Stimulated activated CD8-positive, alpha-beta memory T cell treated with anti-CD3 and anti-CD28 coated beads, Interleukin-12 subunit alpha, Interleukin-12 subunit beta, amount 100 ng/mL, for 1 hour (primary cell): ENCODE results near the gene ZNF593OS.

Source experiments
- DNase-seq: peaks from one replicate; pipeline ENCODE4 v3.0.0-alpha.2; 2020; ENCODE audit warnings: low read depth

Gene ZNF593OS

GRCh38 chr1:26171084-26172072 is at the start of gene ZNF593OS:
Gene ZNF593OS (minus strand): TSS chr1:26171832. CDS start chr1:26171661, 171 bp downstream.
- DNase-seq: no peak

DNA sequence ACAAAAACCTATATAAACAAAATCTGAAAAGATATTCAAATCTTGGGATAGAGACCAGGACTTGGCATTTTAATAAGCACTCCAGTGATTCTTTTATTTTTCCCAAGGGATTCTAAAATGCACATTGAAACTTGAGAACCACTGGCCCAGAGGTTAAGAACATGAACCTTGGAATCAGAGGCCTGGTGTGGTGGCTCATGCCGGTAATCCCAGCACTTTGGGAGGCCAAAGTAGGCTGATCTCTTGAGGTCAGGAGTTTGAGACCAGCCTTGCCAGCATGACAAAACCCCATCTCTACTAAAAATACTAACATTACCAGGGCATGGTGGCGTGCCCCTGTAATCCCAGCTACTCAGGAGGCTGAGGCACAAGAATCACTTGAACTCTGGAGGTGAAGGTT is 49.5 kb upstream of the ZNF593OS start:
- DNase-seq: no peak

DNA sequence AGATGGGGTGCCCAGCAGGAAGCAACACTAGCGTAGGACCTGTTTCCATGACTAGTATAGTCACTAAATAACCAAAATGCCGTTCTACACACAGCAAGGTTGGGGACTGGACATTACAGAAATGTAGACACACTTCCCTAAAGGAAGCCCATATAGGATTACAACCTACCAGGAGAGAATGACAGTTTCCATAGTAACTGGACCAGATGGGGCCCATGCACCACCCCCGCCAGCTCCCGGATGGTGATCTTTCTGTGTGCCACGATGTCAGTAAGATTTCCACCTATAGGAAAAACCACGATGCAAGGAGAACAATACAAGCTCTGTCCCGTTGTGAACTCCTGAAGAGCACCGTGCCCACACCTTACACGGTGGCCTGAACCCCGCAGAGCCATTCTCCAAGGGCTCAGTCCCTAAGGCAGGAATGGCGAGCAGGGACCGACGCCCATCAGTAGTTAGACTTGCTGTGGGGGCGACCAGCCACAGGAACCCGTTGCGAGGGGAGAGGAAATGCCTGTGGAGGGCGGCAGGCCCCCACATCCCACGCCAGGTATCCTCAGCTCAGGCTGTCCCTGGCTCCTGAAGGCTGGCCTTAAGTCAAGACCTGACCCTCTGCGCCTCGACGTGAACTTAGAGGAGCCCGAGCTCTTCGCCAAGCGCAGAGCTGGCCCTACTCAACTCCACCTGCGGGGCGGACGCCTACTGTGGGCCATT is 48.7 kb upstream of the ZNF593OS start:
- no peak for DNase-seq

DNA sequence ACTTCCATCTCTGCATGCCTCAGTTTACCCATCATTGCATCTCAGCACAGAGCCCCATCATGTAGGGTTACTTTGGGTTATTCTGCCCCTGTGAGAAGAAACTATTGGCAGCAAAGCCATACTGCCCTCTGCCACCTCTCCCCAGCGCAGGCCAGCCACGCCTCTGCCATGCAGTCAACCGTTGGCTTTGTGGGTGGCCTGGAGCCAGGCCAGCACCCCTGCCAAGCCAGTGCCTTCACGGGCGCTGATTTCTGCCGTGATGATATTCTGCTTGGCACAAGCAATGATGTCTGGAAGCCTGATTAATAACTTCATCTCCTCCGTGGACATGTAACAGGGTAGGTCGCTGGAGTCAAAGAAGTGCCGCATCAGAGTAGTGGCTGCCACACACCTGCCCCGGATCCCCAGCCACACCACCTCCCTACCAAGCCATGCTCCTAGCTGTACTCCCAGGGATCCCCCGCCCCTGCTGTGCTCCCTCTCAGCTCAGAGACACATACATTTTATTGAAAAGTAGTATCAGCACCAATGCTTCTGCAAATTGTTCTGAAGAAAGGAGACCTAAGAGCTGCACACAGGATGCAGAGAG is 47.4 kb upstream of the ZNF593OS start:
- no peak for DNase-seq

GRCh38 chr1:26215246-26215645 is 43.6 kb upstream of the ZNF593OS start:
- DNase-seq: no peak

DNA sequence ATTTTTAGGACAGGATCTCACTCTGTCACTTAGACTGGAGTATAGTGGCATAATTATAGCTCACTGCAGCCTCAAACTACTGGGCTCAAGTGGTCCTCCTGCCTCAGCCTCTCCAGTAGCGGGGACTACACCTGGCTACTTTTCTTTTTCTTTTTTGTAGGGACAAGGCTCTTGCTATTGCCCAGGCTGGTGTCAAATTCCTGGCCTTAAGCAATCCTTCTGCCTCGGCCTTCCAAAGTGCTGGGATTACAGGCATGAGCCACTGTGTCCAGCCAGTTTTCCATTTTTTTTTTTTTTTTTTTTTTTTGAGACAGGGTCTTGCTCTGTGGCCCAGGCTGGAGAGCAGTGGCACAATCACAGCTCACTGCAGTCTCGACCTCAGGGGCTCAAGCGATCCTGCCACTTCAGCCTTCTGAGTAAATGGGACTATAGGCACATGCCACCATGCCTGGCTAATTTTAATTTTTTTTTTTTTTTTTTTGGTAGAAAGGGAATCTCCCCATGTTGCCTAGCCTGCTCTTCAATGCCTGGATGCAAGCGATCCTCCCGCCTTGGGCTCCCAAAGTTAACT is 41.8 kb upstream of the ZNF593OS start:
- no peak for DNase-seq

- DNase-seq: no peak
These were observed 41.1 kb upstream of the ZNF593OS start for GRCh38 chr1:26212726-26213125.

DNA sequence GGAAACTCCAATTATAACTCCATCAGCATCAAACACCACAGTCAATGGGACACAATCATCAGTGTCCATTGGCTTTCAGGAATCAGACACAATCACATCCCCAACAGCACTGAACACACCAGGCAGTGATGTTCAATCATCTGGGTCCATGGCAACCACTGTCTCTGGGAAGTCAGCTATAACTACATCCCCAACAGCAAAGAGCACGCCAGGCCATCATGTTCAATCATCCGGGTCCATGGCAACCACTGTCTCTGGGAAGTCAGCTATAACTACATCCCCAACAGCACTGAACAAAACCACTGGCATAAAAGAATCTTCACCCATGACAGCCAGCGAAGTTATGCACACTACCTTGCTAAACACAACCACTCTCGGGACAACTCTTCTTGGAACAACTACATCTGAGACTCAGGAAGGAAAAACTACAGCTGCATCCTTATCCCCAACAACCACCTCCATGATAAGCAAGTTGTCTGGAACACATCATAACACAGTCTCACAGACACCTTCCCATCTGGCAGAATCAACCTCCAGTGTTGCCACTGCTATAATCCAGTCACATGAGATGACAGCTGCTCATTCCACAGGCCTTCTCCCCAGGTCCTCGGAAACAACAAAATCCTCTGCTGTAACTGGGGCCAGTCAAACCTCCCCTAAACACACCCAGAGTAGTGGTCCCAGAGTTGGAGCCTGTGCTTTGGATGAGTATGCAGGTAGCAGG is 38.7 kb upstream of the ZNF593OS start:
- DNase-seq: no peak

DNA sequence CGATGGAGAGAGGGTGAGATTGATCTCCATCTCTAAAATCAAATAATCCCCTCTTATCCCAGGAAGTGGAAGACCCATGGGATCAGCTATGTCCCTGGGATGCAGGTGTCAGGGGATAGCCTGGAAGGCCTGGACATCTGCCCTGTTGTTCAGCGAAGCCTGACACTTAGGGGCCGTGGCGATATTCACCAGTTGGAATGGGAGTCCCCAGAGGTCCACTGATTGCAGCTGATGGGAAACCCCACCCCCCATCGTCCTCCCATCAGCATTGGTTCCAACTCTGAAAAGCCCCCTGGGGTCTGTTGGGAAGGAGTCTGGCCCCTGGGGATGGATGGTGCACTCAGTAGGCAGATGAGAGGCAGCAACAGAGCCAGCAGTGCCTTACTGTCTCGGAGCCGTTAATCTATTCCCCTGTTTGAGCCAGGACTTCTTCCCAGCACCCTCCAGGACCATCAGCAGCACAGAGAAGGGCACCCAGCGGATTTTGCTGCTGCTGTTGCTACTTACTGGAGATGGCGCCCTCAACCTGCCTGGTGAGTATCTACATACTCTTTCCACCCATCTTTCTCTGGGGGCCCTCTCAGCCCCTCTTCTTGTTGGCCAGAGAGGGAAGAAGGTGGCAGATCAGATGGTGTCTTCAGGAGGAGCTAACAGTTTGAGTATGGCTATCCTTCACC is 32.1 kb upstream of the ZNF593OS start:
- no peak for DNase-seq

- no peak for DNase-seq
These were observed 28.8 kb upstream of the ZNF593OS start for GRCh38 chr1:26200413-26200812.

GRCh38 chr1:26197813-26198212 is 26.2 kb upstream of the ZNF593OS start:
- DNase-seq: no peak

- no peak for DNase-seq
These were observed 25.7 kb upstream of the ZNF593OS start for GRCh38 chr1:26197301-26197700.

DNA sequence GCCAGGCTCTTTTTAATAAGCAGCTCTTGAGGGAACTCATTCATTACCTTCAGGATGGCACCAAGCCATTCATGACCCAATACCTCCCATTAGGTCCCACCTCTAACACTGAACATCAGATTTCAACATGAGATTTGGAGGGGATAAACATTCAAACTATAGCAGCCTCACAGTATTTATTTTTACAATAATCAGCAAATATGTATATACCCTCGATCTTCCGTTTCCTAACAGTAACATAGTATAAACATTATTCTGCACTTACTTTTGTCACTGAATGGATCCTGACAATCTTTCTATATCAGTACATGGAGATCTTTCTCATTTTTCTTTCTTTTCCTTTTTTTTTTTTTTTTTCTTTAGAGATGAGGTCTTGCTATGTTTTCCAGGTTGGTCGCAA is 24.2 kb upstream of the ZNF593OS start:
- DNase-seq: no peak

GRCh38 chr1:26191739-26192138 is 20.1 kb upstream of the ZNF593OS start:
- DNase-seq: no peak

DNA sequence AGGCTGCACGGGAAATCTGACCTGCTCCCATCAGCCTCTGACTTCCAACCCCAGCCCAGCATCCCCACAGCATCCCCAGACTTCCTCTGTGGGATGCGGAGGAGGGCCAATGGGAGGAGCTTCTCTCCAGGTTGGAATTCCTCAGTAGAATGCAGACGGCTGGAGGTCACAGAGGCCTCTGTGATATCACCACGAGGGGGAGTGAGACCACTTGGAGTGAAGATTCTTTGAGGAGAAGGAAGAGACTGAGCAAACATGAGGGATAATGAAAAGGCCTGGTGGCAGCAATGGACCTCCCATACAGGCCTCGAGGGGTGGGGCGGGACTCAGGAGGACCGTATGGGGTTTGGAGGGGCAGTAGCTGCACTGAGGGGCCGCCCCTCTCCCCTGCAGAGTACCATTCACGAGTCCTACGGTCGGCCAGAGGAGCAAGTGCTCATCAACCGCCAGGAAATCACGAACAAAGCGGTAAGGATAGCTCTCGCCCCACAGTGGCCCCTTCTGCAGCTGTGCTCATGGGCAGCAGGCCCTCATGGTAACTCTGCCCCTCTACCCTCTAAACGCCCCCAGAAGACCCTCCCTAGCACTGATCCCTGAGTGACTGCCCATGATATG is 18.8 kb upstream of the ZNF593OS start, which contains the start of gene CATSPER4:
CATSPER4 (plus strand) TSS at position 230 of the 615 bp plus-strand sequence; CDS start at position 256, 26 bp downstream.
- no peak for DNase-seq

DNA sequence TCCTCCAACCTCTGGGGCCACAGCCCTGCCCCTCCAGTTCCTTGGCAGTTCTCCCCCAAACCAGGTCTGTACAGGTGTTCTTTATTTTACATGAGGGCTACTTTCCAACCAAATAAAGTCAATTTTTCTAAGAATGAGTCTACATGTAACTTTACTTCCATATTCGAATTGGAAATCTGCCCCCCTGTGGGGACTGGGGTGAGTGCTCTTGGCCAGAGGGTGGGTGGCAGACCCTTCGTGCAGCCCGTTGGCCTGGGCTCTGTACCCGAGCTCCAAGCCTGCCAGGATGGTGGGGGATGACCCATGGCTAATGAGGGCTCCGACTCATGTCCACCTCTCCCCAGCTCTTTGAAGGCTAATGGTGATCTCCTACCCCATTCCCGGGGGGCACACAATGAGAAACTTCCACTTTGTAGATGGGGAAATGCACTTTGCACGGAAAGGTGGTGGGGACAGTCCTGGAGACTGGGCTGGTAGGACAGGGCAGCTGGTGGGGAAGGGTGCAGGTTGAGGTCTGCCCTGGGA is 18.2 kb upstream of the ZNF593OS start:
- DNase-seq: no peak

GRCh38 chr1:26189331-26189730 is 17.7 kb upstream of the ZNF593OS start:
- no peak for DNase-seq

DNA sequence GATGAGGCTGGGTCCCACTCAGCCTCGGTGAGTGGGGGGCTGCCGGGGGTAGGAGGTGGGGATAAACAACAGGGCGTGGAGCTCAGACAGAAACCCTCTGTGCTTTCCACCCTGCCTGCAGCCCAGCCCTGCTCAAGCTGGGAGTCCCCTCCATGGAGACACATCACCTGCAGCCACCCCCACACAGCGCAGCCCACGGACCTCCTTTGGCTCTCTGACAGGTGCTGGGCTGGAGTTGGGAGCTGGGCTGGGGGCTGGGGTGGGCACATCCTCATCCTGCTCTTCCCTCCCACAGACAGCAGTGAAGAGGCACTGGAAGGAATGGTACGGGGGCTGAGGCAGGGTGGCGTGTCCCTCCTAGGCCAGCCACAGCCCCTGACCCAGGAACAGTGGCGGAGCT is 16.8 kb upstream of the ZNF593OS start:
- DNase-seq: no peak

GRCh38 chr1:26187882-26188281 is 16.2 kb upstream of the ZNF593OS start:
- DNase-seq: no peak

DNA sequence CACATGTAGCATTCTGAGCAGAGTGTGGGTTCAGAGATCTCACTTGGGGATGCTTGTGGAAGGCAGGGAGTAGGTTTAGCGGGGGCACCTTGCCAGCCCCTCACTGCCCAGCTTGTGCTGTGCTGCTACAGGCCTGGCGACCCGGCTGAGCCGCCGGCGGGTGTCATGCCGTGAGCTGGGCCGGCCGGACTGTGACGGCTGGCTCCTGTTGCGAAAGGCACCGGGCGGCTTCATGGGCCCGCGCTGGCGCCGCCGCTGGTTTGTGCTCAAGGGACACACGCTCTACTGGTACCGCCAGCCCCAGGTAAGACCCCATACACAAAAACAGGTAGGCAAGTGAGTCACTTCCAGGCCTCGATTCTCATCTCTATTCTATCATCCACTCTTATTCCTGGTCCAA is 13.3 kb upstream of the ZNF593OS start:
- no peak for DNase-seq
